GM19351 (cell line): ENCODE data around the gene PACSIN2.

Experiments
- ATAC-seq: cut with Tn5 transposase; IDR thresholded peaks from one replicate; pipeline ENCODE4 v1.9.1; 2021; ENCODE audit warnings: mild to moderate bottlenecking, moderate library complexity; ENCODE audit not compliant: unreplicated experiment

Gene PACSIN2

GRCh38 chr22:42907404-42908373 is 107.3 kb downstream of the PACSIN2 start:
- no peak for ATAC-seq

GRCh38 chr22:42906605-42907348 is 108.2 kb downstream of the PACSIN2 start:
- ATAC-seq, result no peak

GRCh38 chr22:42905702-42906183 is 109.2 kb downstream of the PACSIN2 start:
- no peak for ATAC-seq

GRCh38 chr22:42905217-42905616 is 109.7 kb downstream of the PACSIN2 start:
- ATAC-seq, result no peak

GRCh38 chr22:42904050-42904449 is 110.9 kb downstream of the PACSIN2 start:
- ATAC-seq, result no peak

- no peak for ATAC-seq
Observed at GRCh38 chr22:42902875-42903510, 112.0 kb downstream of the PACSIN2 start.

GRCh38 chr22:42901790-42902508 is 113.0 kb downstream of the PACSIN2 start:
- no peak for ATAC-seq

- ATAC-seq, result no peak
Observed at GRCh38 chr22:42897960-42898359, 117.0 kb downstream of the PACSIN2 start.

GRCh38 chr22:42895541-42895981 is 119.4 kb downstream of the PACSIN2 start:
- ATAC-seq, result no peak

GRCh38 chr22:42895087-42895486 is 119.9 kb downstream of the PACSIN2 start:
- peak; percentile 50 for ATAC-seq

GRCh38 chr22:42893371-42894150 is 121.4 kb downstream of the PACSIN2 start:
- ATAC-seq, result no peak

GRCh38 chr22:42892571-42893316 is 122.2 kb downstream of the PACSIN2 start:
- ATAC-seq, result no peak

- no peak for ATAC-seq
Observed at GRCh38 chr22:42892156-42892555, 122.8 kb downstream of the PACSIN2 start.

- ATAC-seq, result no peak
Observed at GRCh38 chr22:42891696-42892095, 123.3 kb downstream of the PACSIN2 start.

- ATAC-seq, result no peak
Observed at GRCh38 chr22:42891008-42891407, 123.9 kb downstream of the PACSIN2 start.

GRCh38 chr22:42889304-42889703 is 125.6 kb downstream of the PACSIN2 start:
- peak; percentile 68 for ATAC-seq

GRCh38 chr22:42887523-42888507 is 127.1 kb downstream of the PACSIN2 start:
- ATAC-seq, result no peak

- no peak for ATAC-seq
Observed at GRCh38 chr22:42887120-42887519, 127.8 kb downstream of the PACSIN2 start.
